Panc1 (cell line): ENCODE measurements around the gene DNAJB5. TPM values are rescaled to one million over a fixed set of nuclear protein-coding genes. Genes with fewer than 3 reads are reported as not detected.
"Not testable (repeated sequence)": the region's sequence is repeated elsewhere in the genome, so short reads cannot be mapped to it uniquely, and the experiment has no call there.

ENCODE experiments used
- ATAC-seq: fragments of 200-7000 bp; cut with Tn5 transposase; 2 replicates; pipeline ENCODE4 v1.9.1; 2020; ENCODE audit warnings: mild to moderate bottlenecking, moderate library complexity
- BruUV-seq: library from RNA; stranded (reverse); fragments of 400-500 nt; replicated peaks from 2 replicates; lab custom pipeline; 2021; lab: Mats Ljungman, UMichigan
- CTCF ChIA-PET: fragments of 300-600 bp; sonication (Branson Sonifier 250); formaldehyde crosslinking; loops from one replicate; lab custom pipeline; 2022; ENCODE audit warnings: antibody characterized with exemption; lab: Charles Lee
- POLR2A ChIA-PET: fragments of 300-600 bp; sonication (Branson Sonifier 250); formaldehyde crosslinking; loops from one replicate; lab custom pipeline; 2022; ENCODE audit warnings: antibody characterized with exemption; lab: Charles Lee
- DNase-seq: peaks from one replicate; pipeline ENCODE4 v3.0.0-alpha.2; 2010; ENCODE audit warnings: low read depth, low spot score
- H3K27ac ChIP-seq: 2 replicates; pipeline ENCODE4 v1.5.1; 2011; ENCODE audit warnings: mild to moderate bottlenecking, low read length, inconsistent platforms
- H3K27me3 ChIP-seq: fragments of 200-500 bp; sonication (Bioruptor generic); 2 replicates; pipeline ENCODE4 v1.6.0; 2014; ENCODE audit warnings: low read length, inconsistent platforms; ENCODE audit not compliant: control insufficient read depth, insufficient read depth
- H3K36me3 ChIP-seq: fragments of 200-500 bp; sonication (Bioruptor generic); 2 replicates; pipeline ENCODE4 v1.5.1; 2014; ENCODE audit warnings: inconsistent platforms, mild to moderate bottlenecking, low read length, moderate library complexity; ENCODE audit not compliant: control insufficient read depth, insufficient read depth
- H3K4me1 ChIP-seq: 2 replicates; pipeline ENCODE4 v1.5.1; 2011; ENCODE audit warnings: inconsistent platforms, mild to moderate bottlenecking, low read length, moderate library complexity; ENCODE audit not compliant: control insufficient read depth, insufficient read depth
- H3K4me3 ChIP-seq, 2 experiments: 2 replicates each; pipeline ENCODE4 v1.5.1; 2011 to 2012; ENCODE audit warnings: low read depth in 2 of 2, low read length in 2 of 2, mild to moderate bottlenecking in 2 of 2, inconsistent platforms in 1 of 2, moderate library complexity in 1 of 2
- H3K9me3 ChIP-seq: fragments of 200-500 bp; sonication (Bioruptor generic); 2 replicates; pipeline ENCODE4 v1.5.1; 2014; ENCODE audit warnings: low read depth, mild to moderate bottlenecking, inconsistent platforms, low read length, moderate library complexity; ENCODE audit not compliant: control insufficient read depth, insufficient read depth
- CTCF ChIP-seq: fragments of 450-650 bp; IDR thresholded peaks from 2 replicates; pipeline ENCODE4 v1.5.1; 2017; ENCODE audit warnings: mild to moderate bottlenecking
- POLR2AphosphoS5 ChIP-seq: IDR thresholded peaks from 2 replicates; pipeline ENCODE4 v1.6.1; 2012; ENCODE audit warnings: mild to moderate bottlenecking, low read depth, low read length, moderate library complexity
- REST ChIP-seq, 2 experiments: IDR thresholded peaks; 2 replicates each; pipeline ENCODE4 v1.6.1; 2011 to 2012; ENCODE audit warnings: low read depth in 2 of 2, control low read depth in 1 of 2, low read length in 1 of 2, mild to moderate bottlenecking in 1 of 2, moderate library complexity in 1 of 2; ENCODE audit not compliant: insufficient read depth in 1 of 2
- SIN3A ChIP-seq: IDR thresholded peaks from 2 replicates; pipeline ENCODE4 v1.6.1; 2012; ENCODE audit warnings: low read depth, mild to moderate bottlenecking, low read length, moderate library complexity, borderline replicate concordance; ENCODE audit not compliant: insufficient read depth
- TCF7L2 ChIP-seq: IDR thresholded peaks from 2 replicates; pipeline ENCODE4 v1.6.1; 2011; ENCODE audit warnings: mild to moderate bottlenecking, low read depth, low read length, inconsistent platforms
- in situ Hi-C: cut with HindIII; loops from 2 replicates; pipeline ENCODE4 v1.10.0; 2016; ENCODE audit warnings: low sequenced_read_pairs, low pct_unique_long_range_greater_than_20kb
- intact Hi-C: fragments of 100-400 bp; cut with micrococcal nuclease; formaldehyde crosslinking; loops from one replicate; pipeline ENCODE4 v1.10.0; 2022; ENCODE audit not compliant: unreplicated experiment
- total RNA-seq: library from RNA; stranded (reverse); gene quantifications from one replicate; pipeline ENCODE4 v1.2.1, GENCODE V29; 2021; ENCODE audit not compliant: unreplicated experiment

Gene DNAJB5
- total RNA-seq, 1 experiment from 2014 or later, result 9.7 TPM

GRCh38 chr9:35004299-35004698 is 14.8 kb downstream of the DNAJB5 start:
- H3K9me3 ChIP-seq, in situ Hi-C loops, POLR2A ChIA-PET, H3K4me1 ChIP-seq, H3K27me3 ChIP-seq, intact Hi-C loops, ATAC-seq, BruUV-seq, CTCF ChIA-PET, H3K27ac ChIP-seq, H3K4me3 ChIP-seq, DNase-seq, H3K36me3 ChIP-seq: not testable (repeated sequence)

- Histone ChIP-seq H3K27ac (no peak overlapping the region), H3K4me3 (no peak overlapping the region), H3K27me3 (no peaks in the 10 kb centered on the region), H3K36me3 (no peaks in the 10 kb centered on the region), H3K9me3 (peaks cover 6% of the 10 kb centered on the region; the same call in 1 of the 2 replicates), H3K4me1 (no peaks in the 10 kb centered on the region)
- POLR2A ChIA-PET, result no interaction called here
- in situ Hi-C loops, result no loop called here
- intact Hi-C loops, result no loop called here
- TF ChIP-seq REST (IDR thresholded peaks at IDR 0.05; ENCODE audit: insufficient read depth in 1 of 2, low read depth in 2 of 2, low read length in 1 of 2), result no peak
- ATAC-seq, result no peak
- BruUV-seq, result no TSS peak
- CTCF ChIA-PET, result no interaction called here
- no peak for DNase-seq
These were observed 20.9 kb downstream of the DNAJB5 start for GRCh38 chr9:35010351-35010958.

GRCh38 chr9:35014517-35014916 is 25.0 kb downstream of the DNAJB5 start:
- H3K27ac ChIP-seq, result no peak overlapping the region
- H3K4me1 ChIP-seq, result no peaks in the 10 kb centered on the region
- POLR2A ChIA-PET, result no interaction called here
- no peak for TF ChIP-seq TCF7L2
- TF ChIP-seq POLR2AphosphoS5, result no peak
- no peak for TF ChIP-seq REST (IDR thresholded peaks at IDR 0.05; ENCODE audit: insufficient read depth in 1 of 2, low read depth in 2 of 2, low read length in 1 of 2)
- no peak for TF ChIP-seq CTCF
- no peak for TF ChIP-seq SIN3A
- peaks cover 6% of the 10 kb centered on the region; the same call in 1 of the 2 replicates for H3K9me3 ChIP-seq
- H3K36me3 ChIP-seq, result no peaks in the 10 kb centered on the region
- H3K27me3 ChIP-seq, result no peaks in the 10 kb centered on the region
- in situ Hi-C loops (no loop called here), intact Hi-C loops (no loop called here)
- no peak for ATAC-seq
- no peak overlapping the region for H3K4me3 ChIP-seq
- DNase-seq, result no peak
- CTCF ChIA-PET, result no interaction called here
- BruUV-seq, result no TSS peak

- H3K4me1 ChIP-seq, result peaks cover 12% of the 10 kb centered on the region
- H3K27ac ChIP-seq, H3K27me3 ChIP-seq, H3K9me3 ChIP-seq, H3K4me3 ChIP-seq, ATAC-seq, in situ Hi-C loops, intact Hi-C loops, DNase-seq, CTCF ChIA-PET, BruUV-seq, H3K36me3 ChIP-seq: not testable (repeated sequence)
- POLR2A ChIA-PET, result interaction anchor here (0.6 kb wide), 1 partner anchor 57 kb away, joined by 5 read pairs; no protein-coding TSS in a partner anchor
These were observed 33.9 kb downstream of the DNAJB5 start for GRCh38 chr9:35023443-35023842.
